AG09309 (cell line): ENCODE data around the gene TMEM108.
A peak's percentile ranks its signal among the peaks of the same experiment; 100 is the strongest.

Experiments used
- DNase-seq: peaks from one replicate; pipeline ENCODE4 v3.0.0-alpha.2; 2010; ENCODE audit warnings: low read depth
- H3K4me3 ChIP-seq: 2 replicates; pipeline ENCODE4 v1.5.1; 2011; ENCODE audit warnings: mild to moderate bottlenecking, low read depth, low read length, moderate library complexity; ENCODE audit not compliant: control insufficient read depth
- TF ChIP-seq, protein P1 (sequence below): IDR thresholded peaks from 2 replicates; pipeline ENCODE4 v1.5.1; 2011; ENCODE audit warnings: mild to moderate bottlenecking, low read depth, low read length, inconsistent platforms; ENCODE audit not compliant: insufficient read depth, control insufficient read depth; ENCODE audit errors: missing control alignments

Gene TMEM108

DNA sequence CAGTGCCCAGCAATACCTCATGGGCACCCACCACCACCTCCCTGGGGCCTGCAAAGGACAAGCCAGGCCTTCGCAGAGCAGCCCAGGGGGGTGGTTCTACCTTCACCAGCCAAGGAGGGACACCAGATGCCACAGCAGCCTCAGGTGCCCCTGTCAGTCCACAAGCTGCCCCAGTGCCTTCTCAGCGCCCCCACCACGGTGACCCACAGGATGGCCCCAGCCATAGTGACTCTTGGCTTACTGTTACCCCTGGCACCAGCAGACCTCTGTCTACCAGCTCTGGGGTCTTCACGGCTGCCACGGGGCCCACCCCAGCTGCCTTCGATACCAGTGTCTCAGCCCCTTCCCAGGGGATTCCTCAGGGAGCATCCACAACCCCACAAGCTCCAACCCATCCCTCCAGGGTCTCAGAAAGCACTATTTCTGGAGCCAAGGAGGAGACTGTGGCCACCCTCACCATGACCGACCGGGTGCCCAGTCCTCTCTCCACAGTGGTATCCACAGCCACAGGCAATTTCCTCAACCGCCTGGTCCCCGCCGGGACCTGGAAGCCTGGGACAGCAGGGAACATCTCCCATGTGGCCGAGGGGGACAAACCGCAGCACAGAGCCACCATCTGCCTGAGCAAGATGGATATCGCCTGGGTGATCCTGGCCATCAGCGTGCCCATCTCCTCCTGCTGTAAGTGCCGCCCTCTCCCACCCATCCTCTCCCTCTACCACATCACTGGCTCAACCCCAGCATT lies 342.5 kb downstream of the TMEM108 start:
- no peak for DNase-seq
- no peak overlapping the region for H3K4me3 ChIP-seq
- TF ChIP-seq, protein P1, sequence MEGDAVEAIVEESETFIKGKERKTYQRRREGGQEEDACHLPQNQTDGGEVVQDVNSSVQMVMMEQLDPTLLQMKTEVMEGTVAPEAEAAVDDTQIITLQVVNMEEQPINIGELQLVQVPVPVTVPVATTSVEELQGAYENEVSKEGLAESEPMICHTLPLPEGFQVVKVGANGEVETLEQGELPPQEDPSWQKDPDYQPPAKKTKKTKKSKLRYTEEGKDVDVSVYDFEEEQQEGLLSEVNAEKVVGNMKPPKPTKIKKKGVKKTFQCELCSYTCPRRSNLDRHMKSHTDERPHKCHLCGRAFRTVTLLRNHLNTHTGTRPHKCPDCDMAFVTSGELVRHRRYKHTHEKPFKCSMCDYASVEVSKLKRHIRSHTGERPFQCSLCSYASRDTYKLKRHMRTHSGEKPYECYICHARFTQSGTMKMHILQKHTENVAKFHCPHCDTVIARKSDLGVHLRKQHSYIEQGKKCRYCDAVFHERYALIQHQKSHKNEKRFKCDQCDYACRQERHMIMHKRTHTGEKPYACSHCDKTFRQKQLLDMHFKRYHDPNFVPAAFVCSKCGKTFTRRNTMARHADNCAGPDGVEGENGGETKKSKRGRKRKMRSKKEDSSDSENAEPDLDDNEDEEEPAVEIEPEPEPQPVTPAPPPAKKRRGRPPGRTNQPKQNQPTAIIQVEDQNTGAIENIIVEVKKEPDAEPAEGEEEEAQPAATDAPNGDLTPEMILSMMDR, result no peak

DNA sequence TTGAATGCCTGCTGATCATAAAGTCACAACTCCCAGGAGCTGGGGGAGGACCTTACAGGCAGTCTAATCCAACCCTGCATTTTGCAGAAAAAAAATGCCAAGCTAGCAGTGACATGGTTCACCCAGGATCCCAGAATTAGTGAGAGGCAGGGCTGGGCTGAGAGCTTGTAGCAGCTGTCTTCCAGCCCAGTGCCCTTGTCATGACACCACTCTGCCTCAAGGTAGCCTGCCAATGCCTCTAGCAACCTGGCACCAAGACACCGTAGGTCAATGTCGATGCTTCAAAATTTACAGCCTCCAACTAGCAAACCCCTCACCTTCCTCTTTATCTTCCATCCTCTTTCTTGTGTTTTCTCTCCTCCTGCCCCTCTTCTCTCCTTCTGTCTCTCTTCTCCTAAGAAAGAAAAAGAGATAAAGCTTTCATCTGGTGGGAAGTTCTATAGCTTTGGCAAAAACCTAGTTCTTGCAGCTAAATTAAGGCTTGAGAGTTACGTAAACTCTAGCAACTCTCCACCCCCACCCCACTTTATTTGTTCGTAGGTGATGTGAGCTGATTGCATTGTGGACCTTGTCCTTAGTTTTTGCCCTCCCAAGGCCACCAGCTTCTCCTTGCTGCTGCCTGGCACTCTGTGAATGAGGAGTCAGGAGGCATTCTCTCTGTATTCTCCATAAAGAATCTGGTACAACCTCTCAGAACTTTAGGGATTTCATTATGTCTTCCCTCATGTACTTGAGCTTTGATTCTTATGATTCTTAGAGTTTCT lies 343.3 kb downstream of the TMEM108 start:
- TF ChIP-seq, protein P1, result no peak
- H3K4me3 ChIP-seq, result no peak overlapping the region
- DNase-seq, result no peak

DNA sequence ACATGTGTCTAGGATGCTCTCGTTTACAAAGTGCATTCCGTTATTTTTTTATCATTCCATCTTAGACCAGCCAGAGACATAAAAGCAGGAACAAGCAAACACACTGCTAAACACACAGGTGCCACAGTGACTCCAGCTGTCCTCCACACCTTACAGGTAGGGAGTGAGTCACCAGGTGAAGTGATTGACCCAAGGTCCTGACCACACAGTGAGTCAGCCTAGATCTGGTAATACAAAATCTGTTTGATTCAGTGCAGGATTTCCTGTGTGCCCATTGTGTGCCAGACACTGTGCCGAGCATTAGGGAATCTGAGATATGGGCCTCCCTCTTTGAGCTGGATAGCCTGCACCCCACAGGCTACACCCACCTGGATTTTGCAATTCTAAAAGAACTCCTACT lies 345.0 kb downstream of the TMEM108 start:
- no peak for DNase-seq
- no peak overlapping the region for H3K4me3 ChIP-seq
- TF ChIP-seq, protein P1, result no peak

DNA sequence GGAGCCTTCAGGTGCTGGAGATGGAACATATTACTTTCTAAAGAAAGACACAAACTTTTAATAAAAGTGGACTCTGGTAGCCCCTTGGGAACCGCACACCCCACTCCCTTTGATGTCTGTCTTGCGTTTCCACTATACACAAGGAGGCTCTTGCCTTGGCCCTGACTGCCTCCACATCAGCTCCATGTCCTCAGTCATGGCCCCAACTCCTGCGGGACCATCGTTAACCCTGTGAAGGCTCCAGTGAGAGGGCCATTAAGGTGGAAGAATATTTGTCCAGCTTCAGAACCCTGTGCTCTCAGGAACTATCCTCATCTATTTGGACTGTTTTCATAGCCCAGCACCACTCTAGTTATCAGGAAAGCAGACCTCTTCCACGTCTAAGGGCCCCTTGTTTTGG lies 345.6 kb downstream of the TMEM108 start:
- TF ChIP-seq, protein P1, result no peak
- no peak overlapping the region for H3K4me3 ChIP-seq
- no peak for DNase-seq

DNA sequence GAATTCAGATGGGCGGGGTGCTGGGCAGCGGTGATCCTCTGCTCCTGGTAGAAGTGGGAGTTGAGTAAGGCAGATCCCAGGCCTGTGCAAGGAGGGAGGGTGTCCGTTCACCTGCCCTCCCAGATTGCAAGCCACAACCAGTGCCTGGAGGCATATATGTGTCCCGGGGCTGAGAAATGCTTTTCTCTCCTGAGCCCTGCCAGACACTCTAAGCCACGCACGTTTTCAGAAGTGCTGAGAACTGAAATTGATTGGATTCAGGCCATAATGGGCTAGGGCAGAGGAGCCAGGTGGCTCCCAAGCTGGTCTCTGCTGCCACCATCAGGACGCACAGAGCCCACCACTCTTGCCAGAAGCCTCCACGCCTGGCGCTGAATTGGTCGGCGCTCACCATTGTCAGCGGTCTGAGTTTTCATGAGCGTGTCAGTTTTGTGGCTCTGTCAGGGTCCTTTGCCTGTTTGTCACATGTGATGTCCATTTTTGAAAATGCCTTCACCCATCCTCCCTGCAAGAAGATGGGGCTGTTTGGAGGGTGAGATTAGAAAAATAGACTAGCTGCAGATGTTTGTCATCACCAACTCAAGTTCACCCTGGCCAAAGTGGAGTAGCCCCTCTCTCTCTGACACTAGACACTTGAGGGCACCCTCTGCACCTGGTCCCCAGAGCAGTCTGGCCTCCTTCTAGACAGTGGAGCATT lies 346.3 kb downstream of the TMEM108 start:
- TF ChIP-seq, protein P1, result peak; percentile 81
- DNase-seq, result no peak
- H3K4me3 ChIP-seq, result no peak overlapping the region

DNA sequence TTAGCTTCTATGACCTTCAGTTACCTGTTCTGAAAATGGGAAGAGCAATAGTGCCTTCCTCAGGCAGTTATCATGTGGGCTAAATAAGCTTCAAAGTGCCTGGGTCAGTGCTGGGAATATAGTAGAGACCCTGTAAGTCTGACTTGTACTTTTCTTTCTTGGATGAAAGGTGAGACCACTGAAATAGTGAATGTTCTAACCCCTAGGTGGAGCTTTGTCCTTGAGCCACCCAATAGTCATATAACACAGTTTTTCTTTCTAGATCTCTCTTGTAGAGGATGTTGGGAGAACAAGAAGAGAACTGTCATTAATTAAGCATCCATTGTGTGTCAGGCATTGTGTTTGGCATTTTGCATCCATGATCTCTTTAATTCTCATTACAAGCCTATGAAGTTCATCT lies 348.7 kb downstream of the TMEM108 start:
- DNase-seq, result no peak
- H3K4me3 ChIP-seq, result no peak overlapping the region
- TF ChIP-seq, protein P1, result no peak
